Measurements from ENCODE around the gene LTN1. TPM values are rescaled to one million over a fixed set of nuclear protein-coding genes. Genes with fewer than 3 reads are reported as not detected.

The LTN1 gene
- total RNA-seq, 1 donor from 2014 or later, result 27.0 TPM

DNA sequence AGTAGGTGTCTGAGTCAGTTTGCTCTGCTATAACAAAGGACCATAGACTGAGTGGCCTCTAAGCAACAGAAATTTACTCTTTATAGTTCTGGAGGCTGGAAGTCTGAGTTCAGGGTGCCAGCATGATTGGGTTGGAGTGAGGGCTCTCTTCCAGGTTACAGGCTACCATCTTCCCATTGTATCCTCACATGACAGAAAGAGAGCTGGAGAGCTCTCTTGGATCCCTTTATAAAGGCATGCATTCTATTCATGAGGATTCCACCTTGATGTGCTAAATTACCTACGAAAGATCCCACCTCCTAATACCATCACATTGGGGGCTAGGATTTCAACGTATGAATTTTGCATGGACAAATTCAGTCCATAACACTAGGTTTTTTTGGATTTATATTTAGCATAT lies 79.6 kb downstream of the LTN1 start:
- Mint-ChIP-seq H3K27me3 (no peaks in the 10 kb centered on the region), H3K4me3 (ENCODE audit: low read depth) (no peak overlapping the region), H3K9me3 (ENCODE audit: low read depth) (no peaks in the 10 kb centered on the region), H3K4me1 (ENCODE audit: low read depth) (no peaks in the 10 kb centered on the region), H3K27ac (no peak overlapping the region), H3K36me3 (ENCODE audit: insufficient read depth) (no peaks in the 10 kb centered on the region)
- TF ChIP-seq, protein P1, sequence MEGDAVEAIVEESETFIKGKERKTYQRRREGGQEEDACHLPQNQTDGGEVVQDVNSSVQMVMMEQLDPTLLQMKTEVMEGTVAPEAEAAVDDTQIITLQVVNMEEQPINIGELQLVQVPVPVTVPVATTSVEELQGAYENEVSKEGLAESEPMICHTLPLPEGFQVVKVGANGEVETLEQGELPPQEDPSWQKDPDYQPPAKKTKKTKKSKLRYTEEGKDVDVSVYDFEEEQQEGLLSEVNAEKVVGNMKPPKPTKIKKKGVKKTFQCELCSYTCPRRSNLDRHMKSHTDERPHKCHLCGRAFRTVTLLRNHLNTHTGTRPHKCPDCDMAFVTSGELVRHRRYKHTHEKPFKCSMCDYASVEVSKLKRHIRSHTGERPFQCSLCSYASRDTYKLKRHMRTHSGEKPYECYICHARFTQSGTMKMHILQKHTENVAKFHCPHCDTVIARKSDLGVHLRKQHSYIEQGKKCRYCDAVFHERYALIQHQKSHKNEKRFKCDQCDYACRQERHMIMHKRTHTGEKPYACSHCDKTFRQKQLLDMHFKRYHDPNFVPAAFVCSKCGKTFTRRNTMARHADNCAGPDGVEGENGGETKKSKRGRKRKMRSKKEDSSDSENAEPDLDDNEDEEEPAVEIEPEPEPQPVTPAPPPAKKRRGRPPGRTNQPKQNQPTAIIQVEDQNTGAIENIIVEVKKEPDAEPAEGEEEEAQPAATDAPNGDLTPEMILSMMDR (IDR thresholded peaks at IDR 0.05; ENCODE audit: unreplicated experiment), result no peak
- DNase-seq (ENCODE audit: low spot score, unreplicated experiment), result no peak

DNA sequence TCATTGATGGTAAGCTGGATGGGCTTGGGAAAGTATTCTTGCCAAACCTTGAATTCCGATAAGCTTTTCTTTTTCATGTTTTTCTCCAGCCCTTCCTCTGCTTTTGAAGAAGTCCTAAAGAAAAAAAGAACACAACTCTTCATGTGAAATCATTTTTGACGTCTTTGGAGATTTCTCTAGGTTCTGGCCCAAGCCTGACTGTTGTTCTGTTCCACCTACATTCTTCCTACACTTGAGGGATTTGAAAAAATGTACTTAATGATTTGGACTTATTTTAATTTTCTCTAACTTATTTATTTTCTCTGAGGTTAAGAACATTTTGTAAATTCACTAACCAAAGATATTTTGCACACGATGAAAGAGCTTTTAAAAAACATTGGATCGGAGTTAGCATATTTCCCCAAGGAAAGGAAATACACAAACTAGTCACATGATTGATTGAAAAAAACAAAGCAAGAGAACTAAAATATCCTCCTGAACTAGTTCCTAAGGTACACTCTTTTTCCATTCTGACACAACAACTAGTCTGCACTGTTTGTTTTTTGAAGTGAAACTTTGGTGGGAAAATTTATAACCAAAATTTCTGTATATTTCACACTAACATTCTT lies 82.3 kb downstream of the LTN1 start:
- Mint-ChIP-seq H3K27me3 (no peaks in the 10 kb centered on the region), H3K4me1 (ENCODE audit: low read depth) (no peaks in the 10 kb centered on the region), H3K36me3 (ENCODE audit: insufficient read depth) (no peaks in the 10 kb centered on the region), H3K9me3 (ENCODE audit: low read depth) (no peaks in the 10 kb centered on the region), H3K4me3 (ENCODE audit: low read depth) (no peak overlapping the region), H3K27ac (no peak overlapping the region)
- TF ChIP-seq, protein P1 (IDR thresholded peaks at IDR 0.05; ENCODE audit: unreplicated experiment), result no peak
- no peak for DNase-seq (ENCODE audit: low spot score, unreplicated experiment)

DNA sequence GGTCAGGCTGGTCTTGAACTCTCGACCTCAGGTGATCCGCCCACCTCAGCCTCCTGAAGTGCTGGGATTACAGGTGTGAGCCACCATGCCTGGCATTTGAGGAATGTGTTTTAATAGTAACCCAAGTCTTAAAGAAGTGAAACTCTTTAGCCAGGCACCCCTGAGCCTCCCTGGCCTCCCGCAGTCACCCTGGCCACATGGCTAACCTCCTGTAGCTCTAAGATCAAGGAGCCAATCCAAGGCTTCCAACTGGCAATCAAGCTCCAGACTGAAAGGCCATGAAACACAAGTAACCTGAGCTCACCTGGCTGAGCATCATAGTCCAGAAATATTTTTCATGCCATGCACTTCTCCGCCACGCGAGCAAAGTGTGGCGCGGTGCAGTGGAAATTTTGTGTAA lies 84.3 kb downstream of the LTN1 start:
- DNase-seq (ENCODE audit: low spot score, unreplicated experiment), result no peak
- H3K4me1 Mint-ChIP-seq (ENCODE audit: low read depth), result peaks cover 2% of the 10 kb centered on the region
- TF ChIP-seq, protein P1 (IDR thresholded peaks at IDR 0.05; ENCODE audit: unreplicated experiment), result no peak
- H3K27me3 Mint-ChIP-seq, result no peaks in the 10 kb centered on the region
- H3K36me3 Mint-ChIP-seq (ENCODE audit: insufficient read depth), result no peaks in the 10 kb centered on the region
- H3K9me3 Mint-ChIP-seq (ENCODE audit: low read depth), result no peaks in the 10 kb centered on the region
- H3K4me3 Mint-ChIP-seq (ENCODE audit: low read depth), result no peak overlapping the region
- H3K27ac Mint-ChIP-seq, result no peak overlapping the region

DNA sequence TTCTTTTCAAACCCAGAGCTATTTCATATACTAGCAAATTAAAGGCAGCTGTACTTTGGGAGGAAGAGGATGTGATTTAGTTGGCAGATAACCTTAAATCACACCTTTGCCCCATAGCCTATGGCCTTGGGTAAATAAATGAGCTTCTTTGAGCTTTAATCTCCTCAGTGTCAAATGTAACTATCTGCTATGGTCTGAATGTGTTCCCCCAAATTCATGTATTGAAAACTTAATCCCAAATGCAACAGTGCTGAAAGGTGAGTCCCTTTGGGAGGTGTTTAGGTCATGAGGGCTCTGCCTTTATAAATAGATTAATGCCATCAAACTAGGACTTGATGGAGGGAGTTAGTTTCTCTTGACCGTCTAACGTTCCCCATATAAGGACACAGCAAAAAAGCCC lies 85.8 kb downstream of the LTN1 start:
- Mint-ChIP-seq H3K27me3 (no peaks in the 10 kb centered on the region), H3K9me3 (ENCODE audit: low read depth) (peaks cover 8% of the 10 kb centered on the region), H3K4me3 (ENCODE audit: low read depth) (no peak overlapping the region), H3K4me1 (ENCODE audit: low read depth) (peaks cover 2% of the 10 kb centered on the region), H3K27ac (no peak overlapping the region), H3K36me3 (ENCODE audit: insufficient read depth) (no peaks in the 10 kb centered on the region)
- no peak for DNase-seq (ENCODE audit: low spot score, unreplicated experiment)
- TF ChIP-seq, protein P1 (IDR thresholded peaks at IDR 0.05; ENCODE audit: unreplicated experiment), result no peak

DNA sequence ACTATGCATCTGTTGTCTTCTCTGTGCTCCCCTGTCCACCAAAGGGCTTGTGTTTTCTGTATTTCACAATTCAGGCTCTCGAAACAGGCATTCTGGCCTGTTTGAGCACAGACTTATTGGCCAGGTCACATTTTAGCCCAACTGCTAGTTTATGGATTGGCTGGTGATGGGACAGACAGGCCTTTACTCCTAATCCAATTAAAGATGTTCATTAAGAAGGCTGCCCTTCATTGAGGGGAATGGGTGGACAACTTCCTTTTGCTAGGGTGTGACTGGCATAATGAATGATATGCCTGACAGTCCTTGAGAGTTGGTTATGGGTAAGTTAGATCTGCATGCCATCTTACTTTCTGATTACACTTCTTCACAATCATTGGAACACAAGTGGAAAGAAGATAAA lies 86.4 kb downstream of the LTN1 start:
- Mint-ChIP-seq H3K36me3 (ENCODE audit: insufficient read depth) (no peaks in the 10 kb centered on the region), H3K9me3 (ENCODE audit: low read depth) (peaks cover 8% of the 10 kb centered on the region), H3K4me3 (ENCODE audit: low read depth) (no peak overlapping the region), H3K27me3 (no peaks in the 10 kb centered on the region), H3K27ac (no peak overlapping the region), H3K4me1 (ENCODE audit: low read depth) (peaks cover 2% of the 10 kb centered on the region)
- TF ChIP-seq, protein P1 (IDR thresholded peaks at IDR 0.05; ENCODE audit: unreplicated experiment), result no peak
- no peak for DNase-seq (ENCODE audit: low spot score, unreplicated experiment)
